Stimulated activated CD4-positive, alpha-beta T cell treated with anti-CD3 and anti-CD28 coated beads, Interleukin-4, amount 100 ng/mL, for 24 hours (primary cell): ENCODE measurements around the gene UVSSA.
"Not testable (repeated sequence)": the region's sequence is repeated elsewhere in the genome, so short reads cannot be mapped to it uniquely, and the experiment has no call there.

Source experiments
- DNase-seq: peaks from one replicate; pipeline ENCODE4 v3.0.0-alpha.2; 2020

Gene UVSSA

DNA sequence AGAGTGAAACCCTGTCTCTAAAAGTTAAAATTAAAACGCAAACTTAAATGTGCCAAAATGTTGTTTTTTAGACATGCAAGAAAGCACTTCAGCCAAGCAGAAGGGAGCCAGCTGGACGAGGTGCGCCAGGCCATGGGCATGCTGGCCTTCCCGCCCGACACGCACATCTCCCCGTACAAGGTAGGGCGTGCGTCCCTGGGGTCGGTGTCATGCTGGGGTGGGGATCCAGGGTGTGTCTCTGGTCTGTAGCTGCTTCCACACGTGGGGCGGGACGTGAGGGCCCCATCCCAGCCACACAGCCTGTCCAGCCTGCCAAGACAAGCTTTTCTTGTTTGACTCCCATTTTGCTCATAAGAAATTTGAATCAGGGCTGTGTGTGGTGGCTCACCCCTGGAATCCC is 14.3 kb upstream of the UVSSA start:
- DNase-seq, result no peak

GRCh38 chr4:1333256-1333655 is 13.8 kb upstream of the UVSSA start:
- no peak for DNase-seq

GRCh38 chr4:1333851-1334578 is 13.0 kb upstream of the UVSSA start:
- DNase-seq, result not testable (repeated sequence)

DNA sequence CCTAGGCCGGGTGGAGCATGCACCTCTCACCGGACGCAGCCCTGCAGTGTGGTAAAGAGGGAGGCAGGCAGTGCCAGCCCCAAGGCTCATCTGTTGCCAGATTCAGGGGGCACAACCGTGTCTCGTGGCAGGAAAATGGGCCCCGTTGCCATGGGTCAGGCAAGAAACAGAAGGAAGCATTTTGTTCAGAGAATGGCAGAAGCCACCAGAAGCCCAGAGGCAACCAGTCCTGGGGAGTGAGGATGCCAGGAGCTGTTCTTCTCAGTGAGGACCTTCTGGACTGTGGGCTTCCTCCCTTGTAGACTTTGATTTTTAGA is 12.5 kb upstream of the UVSSA start:
- DNase-seq, result no peak

DNA sequence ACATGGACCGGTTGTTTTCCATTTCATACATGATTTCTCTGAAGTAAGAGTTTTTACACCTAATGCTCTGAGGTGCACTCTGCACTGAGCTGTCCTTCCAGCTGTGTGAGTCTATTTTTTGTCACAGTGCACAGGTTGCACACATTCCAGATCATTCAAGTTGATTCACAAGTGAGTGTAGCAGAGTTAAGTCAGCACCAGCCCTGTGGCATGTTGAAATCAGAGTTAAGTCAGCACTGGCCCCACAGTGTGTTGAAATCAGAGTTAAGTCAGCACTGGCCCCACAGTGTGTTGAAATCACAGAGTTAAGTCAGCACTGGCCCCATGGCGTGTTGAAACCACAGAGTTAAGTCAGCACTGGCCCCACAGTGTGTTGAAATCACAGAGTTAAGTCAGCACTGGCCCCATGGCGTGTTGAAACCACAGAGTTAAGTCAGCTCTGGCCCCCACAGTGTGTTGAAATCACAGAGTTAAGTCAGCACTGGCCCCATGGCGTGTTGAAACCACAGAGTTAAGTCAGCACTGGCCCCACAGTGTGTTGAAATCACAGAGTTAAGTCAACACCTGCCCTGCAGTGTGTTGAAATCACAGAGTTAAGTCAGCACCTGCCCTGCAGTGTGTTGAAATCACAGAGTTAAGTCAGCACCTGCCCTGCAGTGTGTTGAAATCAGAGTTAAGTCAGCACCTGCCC is 11.7 kb upstream of the UVSSA start:
- DNase-seq, result not testable (repeated sequence)

GRCh38 chr4:1336088-1336491 is 10.9 kb upstream of the UVSSA start:
- no peak for DNase-seq

DNA sequence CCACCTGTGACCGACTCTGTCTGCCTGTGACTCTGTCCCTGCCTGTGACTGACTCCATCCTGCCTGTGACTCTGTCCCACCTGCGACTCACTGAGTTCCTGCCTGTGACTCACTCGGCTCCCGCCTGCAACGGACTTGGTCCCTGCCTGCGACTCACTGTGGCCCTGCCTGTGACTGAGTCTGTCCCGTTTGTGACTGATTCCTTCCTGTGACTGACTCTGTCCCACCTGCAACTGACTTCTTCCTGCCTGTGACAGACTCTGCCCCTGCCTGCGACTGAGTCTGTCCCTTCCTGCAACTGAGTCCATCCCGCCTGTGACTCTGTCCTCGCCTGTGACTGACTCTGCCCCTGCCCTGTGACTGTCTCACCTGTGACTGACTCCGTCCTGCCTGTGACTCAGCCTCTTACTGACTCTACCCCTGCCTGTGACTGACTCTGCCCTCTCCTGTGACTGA is 9.6 kb upstream of the UVSSA start:
- DNase-seq, result peak; percentile 72

- DNase-seq, result no peak
Observed at GRCh38 chr4:1337951-1338751, 8.9 kb upstream of the UVSSA start.

DNA sequence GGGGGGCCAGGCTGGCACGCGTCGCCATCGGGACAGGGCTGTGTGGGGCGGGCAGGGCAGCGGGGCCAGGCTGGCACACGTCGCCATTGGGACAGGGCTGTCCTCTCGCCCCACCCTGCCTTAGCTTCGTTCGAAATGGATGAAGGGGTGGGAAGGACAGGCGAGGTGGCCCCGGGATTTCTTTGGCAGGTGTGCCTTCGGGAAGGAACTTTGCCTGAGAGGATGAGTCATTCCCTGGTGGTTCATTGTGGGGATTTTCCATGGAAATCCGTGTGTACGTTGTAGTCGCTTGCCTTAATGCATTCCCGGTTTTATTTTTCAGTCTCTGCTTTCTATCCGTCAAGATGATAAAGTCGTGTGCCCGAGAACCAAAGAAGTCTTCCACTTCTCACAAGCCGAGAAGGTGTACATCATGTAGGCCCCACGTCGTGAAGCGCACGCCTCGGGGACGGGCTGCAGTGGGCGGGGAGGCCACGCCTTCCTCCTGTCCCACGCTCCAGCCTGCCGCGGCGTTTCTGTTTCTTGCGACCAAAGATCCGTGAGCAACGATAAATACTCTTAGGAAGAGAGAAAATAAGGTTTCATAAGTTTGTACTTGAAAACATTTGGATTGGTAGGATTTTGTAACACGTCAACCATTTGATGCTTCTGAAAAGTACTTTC is 8.1 kb upstream of the UVSSA start:
- DNase-seq, result no peak

GRCh38 chr4:1339489-1339888 is 7.5 kb upstream of the UVSSA start:
- DNase-seq, result no peak

DNA sequence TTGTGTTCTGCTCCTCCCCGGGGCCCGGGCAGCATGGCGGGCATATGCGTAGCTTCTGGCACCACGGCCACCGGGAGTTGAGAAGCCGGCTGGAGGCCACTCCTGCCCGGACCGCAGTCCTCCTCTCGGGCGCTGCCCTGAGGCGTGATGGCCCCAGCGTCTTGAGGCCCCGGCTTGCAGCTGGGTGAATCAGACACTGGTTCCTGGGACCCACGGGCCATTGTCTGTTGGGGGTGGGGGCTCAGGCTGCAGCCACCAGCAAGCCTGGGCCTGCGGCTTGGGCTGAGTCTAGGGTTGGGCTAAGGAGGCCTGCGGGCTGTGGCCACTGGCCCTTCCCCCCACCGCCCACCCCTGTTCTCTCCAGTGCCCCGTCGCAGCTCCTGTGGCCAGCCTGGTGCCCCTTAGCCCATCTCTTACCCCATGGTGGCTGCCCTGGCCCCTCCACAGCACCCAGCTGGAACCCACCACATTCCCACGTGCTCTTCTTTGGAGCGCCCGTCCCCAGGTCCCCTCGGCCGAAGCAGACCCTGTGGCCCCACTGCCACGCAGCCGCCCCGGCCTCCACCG is 6.7 kb upstream of the UVSSA start:
- DNase-seq, result no peak

GRCh38 chr4:1340861-1341260 is 6.1 kb upstream of the UVSSA start:
- DNase-seq, result no peak

DNA sequence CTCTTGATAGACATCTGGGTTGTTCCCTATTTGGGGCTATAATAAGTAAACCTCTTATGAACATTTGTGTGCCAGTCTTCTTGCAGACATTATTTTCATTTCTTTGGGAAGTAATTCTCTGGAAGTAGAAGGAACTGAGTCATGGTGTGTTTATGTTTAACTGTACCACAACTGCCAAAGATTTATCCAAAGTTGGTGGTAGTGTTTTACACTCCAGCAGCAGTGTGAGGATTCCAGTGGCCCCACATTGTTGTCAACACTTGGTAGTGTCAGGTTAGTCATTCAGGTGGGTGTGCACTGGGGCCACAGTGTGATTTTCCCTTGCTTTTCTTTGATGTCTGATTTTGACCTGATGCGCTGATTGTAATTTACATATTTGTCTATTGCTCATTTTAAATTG is 5.0 kb upstream of the UVSSA start:
- DNase-seq, result no peak

DNA sequence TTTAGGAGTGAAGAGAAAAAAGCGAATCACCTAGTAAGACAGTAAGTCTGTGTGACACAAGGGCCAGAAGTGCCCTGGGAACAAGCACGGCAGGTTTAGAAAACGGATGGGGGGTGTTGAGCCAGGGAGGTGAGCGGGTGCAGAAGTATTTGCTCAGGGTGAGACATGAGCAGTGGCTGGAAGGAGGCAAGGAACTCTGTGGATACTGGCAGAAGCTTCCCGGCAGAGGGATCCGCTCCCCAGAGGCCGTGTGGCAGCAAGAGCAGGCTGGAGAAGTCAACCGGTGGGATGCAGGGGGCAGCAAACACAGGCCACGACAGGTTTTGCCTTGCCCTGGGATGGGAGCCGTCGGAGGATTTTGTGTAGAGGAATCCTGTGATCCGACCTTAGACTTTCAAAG is 2.3 kb upstream of the UVSSA start:
- DNase-seq, result no peak

DNA sequence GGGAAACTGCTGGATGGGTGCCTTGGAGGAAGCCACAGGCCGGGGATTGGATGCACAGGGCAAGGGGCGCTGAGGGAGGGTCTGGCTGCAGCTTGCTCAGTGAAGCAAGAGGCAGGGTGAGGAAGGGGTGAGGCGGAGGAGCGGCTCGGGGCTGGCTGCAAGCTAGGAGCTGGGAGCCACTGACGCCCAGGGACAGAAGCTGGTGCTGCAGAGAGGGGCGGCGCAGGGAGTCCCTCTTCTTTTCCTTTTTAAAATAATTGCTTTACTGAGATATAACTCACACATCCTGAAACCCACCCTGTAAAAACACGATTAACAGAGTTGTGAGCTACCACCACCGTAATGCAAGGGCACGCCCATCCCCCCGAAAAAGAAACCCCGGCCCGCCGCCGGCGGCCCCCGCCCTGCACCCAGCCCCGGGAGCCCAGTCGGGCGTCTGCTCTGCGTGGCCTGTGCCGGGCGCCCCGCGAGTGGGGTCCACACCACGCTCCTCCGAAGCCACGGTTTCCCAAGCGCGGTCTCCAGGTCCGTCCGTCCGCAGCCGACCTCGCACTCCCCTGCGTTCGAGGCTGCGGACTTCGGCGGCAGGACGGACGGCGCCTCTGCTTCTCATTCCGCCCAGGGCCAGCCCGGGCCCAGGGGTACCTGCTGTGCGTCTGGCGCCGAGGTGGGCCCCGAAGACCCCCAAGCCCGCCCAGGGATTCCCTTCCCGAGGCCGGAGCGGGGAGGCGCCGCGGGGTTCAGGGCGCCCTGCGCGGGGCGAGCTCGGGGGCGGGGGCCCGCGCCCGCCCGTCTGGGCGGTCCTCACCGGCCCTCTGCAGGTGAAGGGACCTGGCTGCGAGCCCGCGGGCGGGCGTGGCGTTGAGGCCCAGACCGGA is 866 bp upstream of the UVSSA start:
- peak; percentile 49 for DNase-seq

DNA sequence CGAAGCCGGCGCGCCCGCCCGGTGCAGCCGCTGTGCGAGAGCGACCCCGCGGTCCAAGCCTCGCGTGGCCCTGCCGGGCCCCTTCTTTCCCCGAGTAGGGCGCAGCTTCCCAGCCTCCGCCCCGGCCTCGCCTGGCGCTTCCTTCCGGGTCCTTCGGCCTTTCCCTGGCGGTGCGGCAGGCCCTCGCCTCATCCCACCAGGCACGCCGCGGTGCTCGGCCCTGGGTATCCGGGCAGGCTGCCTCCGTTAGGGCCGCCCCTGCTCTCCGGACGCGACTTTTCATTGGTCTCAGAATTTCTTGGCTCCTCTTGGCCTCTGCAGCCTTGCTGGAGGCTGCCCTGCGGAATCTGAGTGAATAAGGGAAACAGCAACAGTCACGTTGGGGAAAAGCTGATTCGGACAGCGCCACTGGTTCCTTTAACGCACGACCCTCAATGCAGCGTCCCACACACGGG is 429 bp downstream of the UVSSA start:
- peak; percentile 47 for DNase-seq

DNA sequence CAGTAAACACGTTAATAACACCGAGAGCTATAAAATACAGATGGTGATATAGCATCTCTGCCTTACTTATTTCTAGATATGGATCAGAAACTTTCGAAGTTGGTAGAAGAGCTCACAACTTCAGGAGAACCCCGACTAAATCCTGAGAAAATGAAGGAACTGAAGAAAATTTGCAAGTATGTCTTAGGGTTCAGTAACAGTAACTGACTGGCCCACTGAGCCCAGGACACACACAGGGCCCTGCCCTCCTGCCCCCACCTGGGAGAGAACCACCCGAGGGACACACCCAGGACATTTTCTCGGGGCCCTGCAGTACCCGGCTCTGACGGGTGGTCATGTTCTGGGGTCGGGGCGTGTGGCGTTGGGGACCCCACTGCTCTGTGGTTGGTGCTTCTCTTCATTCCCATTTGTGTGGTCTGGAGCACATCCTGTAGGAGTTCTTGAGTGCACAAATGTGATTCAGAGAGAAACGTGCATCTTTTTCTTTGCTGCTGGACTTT is 1.1 kb downstream of the UVSSA start:
- DNase-seq, result no peak

- no peak for DNase-seq
Observed at GRCh38 chr4:1348746-1349145, 1.7 kb downstream of the UVSSA start.

GRCh38 chr4:1349359-1350168 is 2.6 kb downstream of the UVSSA start:
- DNase-seq, result no peak

GRCh38 chr4:1350169-1350520 is 3.1 kb downstream of the UVSSA start:
- DNase-seq, result no peak
